GM10266 (cell line): ENCODE data around the gene ME3.

Source experiments
- DNase-seq: peaks from one replicate; pipeline ENCODE4 v3.0.0; 2012; ENCODE audit errors: extremely low spot score
- TF ChIP-seq, protein P1 (sequence below): IDR thresholded peaks from 2 replicates; pipeline ENCODE4 v1.5.1; 2012; ENCODE audit warnings: mild to moderate bottlenecking, low read depth; ENCODE audit not compliant: control insufficient read depth, insufficient read depth; ENCODE audit errors: missing control alignments

Gene ME3

DNA sequence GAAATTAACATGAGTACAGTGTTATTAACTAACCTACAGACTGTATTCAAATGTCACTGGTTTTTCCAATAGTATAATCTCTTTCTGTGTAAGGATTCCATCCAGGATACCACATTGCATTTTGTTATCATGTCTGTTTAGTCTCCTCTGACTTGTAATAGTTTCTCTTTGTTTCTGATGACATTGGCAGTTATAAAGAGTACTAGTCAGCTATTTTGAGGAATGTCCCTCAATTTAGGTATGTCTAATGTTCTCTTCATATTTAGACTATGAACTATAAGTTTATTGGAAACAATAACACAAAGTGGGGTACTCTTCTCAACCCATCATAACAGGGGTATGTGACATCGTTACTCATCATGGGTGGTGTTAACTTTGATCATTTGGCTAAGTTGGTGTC, 20.3 kb upstream of the ME3 start:
- no peak for DNase-seq
- TF ChIP-seq, protein P1, sequence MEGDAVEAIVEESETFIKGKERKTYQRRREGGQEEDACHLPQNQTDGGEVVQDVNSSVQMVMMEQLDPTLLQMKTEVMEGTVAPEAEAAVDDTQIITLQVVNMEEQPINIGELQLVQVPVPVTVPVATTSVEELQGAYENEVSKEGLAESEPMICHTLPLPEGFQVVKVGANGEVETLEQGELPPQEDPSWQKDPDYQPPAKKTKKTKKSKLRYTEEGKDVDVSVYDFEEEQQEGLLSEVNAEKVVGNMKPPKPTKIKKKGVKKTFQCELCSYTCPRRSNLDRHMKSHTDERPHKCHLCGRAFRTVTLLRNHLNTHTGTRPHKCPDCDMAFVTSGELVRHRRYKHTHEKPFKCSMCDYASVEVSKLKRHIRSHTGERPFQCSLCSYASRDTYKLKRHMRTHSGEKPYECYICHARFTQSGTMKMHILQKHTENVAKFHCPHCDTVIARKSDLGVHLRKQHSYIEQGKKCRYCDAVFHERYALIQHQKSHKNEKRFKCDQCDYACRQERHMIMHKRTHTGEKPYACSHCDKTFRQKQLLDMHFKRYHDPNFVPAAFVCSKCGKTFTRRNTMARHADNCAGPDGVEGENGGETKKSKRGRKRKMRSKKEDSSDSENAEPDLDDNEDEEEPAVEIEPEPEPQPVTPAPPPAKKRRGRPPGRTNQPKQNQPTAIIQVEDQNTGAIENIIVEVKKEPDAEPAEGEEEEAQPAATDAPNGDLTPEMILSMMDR: no peak

DNA sequence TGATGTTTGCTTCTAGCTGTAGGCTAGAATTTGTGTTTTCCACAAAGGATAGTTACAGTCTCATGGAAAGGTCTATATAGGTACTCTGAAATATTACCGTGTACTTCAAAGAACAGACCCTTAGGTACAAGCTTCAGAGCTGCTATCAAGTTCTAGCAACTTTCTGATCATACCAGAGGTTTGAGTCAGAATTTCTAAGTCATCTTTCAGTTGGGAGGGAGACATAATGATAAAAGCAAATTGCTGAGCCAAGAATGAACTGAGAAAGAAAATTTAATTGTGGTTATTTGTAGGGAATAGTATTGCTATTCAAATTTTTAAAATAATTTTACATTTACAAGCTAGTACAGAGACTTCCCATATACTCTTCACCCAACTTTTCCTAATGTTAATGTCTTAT, 19.9 kb upstream of the ME3 start:
- TF ChIP-seq, protein P1: no peak
- DNase-seq: no peak

DNA sequence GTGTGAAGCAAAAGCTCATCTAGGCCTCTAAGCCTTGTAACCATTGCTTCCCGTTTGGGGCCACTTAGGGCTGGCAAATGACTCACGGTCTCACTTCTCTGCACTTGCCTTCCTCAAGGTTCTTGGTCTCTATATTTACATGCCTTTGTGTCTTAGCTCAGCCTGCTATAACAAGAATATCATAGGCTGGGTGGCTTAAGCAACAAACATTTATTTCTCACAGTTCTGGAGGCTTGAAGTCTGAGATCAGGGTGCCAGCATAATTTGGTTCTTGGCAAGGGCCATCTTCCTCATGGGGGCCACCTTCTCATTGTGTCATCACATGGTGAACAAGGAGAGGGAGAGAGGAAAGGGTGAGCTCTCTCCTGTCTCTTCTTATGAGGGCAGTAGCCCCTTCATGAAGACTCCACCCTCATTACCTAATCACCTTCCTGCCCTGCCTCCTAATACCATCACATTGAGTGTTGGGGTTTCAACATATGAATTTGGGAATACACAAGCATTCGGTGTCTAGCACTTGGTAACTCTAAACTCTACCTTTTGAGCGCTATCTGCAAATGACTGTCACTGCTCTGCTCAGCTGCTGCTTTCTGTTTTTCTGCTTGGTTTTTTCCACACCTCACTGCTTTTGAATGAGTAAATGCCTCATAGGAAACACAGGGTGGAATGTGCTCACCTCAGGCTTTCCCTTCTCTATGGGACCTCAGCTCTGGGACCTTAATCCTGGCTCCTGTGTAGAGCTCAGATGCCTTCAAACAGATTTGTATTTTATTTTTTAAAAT, 16.2 kb upstream of the ME3 start:
- no peak for DNase-seq
- TF ChIP-seq, protein P1: no peak

DNA sequence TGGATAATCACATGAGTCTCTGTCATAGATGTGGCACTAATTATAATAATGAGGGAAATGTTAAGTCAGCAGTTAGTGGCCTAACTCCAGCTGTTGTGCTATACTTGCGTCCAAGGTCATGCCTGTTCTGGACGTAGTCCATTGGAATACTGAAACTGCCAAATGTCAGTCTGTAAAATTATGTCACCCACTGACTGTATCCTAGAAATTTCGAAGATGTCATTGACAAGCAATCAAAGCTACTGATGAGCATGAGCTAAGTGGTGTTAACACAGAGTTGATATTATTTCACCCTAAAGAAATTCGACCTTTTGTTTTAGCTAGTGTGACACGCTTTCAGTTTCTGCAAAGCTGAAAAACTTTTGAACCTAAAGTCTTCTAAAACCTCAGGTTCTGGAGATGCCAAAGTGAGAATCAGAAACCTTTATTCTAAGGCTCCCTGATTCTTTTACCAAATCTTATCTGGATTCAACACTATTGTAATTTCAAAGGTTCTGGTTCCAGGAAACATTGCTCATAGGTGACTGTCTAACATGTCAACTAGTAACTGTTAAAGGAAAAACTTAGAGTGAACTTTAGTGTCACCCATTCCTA, 14.9 kb upstream of the ME3 start:
- TF ChIP-seq, protein P1: no peak
- no peak for DNase-seq

DNA sequence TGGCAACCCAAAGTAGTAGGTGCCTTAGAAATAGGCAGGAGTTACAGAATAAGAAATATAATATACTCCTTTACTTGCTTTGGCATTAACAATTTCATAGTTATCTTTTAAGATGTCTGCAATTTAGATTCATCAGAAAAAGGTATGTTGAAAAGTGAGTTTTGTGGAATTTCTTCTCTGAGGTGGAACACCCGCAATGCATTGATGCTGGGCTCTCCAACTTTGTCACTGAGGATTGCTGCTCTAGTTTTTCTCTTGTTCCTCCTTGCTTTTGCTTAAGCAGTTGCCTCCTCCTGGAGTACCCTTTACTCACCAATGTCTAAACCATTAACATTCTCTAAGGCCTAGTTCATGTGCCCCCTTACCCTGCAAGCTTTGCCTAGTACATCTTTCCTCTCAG, 14.1 kb upstream of the ME3 start:
- TF ChIP-seq, protein P1: no peak
- DNase-seq: no peak

DNA sequence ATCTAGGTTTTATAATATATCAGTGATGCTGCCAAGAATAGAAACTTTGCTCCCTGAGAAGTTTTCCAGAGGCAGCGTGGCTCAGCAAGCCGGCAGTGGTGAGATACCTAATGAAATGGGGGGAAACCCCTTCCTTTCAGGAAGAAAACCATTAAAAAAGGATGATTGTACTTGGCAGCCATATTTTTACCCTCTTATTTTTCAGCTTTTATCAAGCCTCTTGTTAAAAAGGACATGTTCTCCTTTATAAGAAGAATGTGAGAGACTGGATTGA, 9.0 kb upstream of the ME3 start:
- TF ChIP-seq, protein P1: no peak

DNA sequence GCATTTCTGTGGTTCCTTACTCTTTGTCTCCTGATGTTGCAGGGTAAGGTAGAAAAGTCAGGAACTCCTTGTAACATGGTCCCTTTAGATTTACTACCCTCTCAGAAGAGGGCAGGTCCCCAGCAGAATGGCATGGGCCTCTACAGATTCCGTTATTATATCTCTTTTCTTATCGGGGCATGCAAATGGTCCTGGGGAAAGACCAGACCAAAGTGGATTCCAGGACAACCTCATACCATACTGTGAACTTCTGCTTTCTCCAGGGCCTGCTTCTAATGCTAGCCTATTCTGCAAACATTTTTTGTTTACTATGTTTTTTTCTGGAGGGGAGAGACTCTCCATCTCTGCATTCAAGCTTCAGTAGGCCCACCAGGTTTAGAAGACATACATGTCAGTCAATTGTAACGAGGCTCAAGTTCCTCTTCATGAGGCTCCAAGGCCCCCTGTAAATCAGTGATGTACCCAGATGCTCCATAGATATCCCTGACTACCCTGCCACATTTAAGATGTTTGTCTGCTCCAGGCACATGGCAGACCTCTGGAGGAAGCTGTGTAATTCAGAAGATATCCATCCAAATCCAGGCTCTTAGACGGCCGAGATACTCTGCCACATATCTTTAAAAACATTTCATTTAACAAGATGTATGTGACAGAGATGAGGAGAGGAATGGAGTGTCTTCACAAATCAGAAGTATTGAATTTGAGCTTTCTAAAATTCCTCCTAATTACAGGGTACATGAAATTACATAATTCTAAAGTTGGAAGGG, 8.5 kb upstream of the ME3 start:
- no peak for DNase-seq
- TF ChIP-seq, protein P1: no peak

More for the DNA sequence above, 9.0 kb upstream of the ME3 start:
- no peak for DNase-seq
